G401.6 (cell line): ENCODE measurements around the gene EEF2KMT.
"Not testable (repeated sequence)": the region's sequence is repeated elsewhere in the genome, so short reads cannot be mapped to it uniquely, and the experiment has no call there.

Source experiments
- FAIRE-seq: peaks from 2 replicates; lab custom pipeline; 2012; peaks lifted over from hg19 to GRCh38; lab: Jason Lieb, UNC

The EEF2KMT gene

DNA sequence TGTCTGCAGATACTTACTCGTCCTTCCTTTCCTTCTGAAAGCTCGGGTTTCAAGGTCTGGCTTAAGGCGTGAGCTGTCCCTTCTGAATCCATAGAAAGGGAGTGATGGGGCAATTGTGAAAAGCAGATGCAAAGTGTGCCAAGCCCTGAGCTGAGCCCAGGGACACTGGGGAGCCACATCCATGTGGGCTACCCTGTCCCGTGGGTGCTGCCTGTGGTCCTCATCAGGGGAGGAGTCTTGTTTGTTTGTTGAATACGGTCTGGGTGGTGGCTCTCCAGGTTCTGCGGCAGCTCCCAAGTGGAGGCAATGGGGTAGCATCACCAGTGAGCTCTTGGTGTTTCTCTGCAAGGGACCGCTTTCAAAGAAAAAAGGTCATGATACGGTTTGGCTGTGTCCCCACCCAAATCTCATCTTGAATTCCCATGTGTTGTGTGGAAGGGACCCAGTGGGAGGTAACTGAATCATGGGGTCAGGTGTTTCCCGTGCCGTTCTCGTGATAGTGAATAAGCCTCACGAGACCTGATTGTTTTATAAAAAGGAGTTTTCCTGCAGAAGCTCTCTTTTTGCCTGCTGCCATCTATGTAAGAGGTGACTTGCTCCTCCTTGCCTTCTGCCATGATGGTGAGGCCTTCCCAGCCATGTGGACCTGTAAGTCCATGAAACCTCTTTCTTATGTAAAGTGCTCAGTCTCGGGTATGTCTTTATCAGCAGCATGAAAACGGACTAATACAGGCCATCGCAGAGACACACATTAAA is 27.0 kb downstream of the EEF2KMT start:
- FAIRE-seq: no peak

- no peak for FAIRE-seq
Observed at GRCh38 chr16:5069854-5070253, 27.7 kb downstream of the EEF2KMT start.

DNA sequence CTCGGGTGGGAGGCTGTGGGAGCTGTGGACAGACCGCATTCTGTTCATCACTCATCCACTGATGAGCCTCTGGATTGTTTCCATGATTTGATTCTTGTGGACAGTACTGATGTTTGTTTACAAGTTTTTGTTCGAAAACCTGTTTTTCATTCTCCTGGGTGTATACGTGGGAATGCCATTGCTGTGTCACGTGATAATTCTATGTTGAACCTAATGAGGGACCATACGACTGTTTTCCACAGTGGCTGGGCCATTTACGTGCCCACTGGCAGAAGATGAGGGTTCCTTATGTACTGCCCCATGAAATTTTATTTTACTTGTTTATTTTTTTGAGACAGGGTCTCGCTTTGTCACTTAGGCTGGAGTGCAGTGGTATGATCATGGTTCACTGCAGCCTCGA is 28.5 kb downstream of the EEF2KMT start:
- no peak for FAIRE-seq

DNA sequence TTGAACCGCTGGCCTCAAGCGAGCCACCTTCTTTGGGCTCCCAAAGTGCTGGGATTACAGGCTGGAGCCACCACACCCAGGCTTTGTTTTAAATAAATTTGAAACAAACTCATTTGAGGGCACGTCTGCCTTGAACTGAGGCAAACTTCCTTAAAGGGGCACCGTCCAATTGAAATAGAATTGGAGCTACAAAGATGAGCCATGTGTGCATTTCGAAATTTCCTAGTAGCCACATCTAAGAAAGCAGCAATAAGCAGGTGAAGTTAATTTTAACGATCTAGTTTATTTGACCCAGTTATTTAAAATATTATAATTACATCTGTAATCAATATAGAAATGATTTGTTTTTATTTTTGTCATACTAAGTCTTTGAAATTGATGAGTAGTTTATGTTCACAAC is 31.1 kb downstream of the EEF2KMT start:
- no peak for FAIRE-seq

DNA sequence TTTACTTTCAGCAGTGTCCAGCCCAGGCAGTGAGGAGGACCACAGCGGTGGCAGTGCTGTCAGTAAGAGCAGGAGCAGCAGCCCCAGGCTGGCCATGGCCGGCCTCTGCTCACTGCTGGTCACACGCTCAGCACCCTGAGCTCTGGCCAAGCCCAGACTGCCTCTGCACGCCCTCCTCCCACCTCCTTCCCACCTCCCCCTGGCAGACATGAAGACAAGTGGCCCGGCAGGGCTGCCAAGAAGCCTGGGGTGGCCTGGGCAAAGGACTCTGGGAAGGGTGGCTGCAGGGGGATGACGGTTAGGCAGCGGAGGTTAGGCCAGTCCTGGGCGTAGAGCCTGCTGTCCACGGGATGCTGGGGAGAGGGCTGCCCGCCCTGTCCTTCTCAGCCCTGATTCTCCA is 31.8 kb downstream of the EEF2KMT start, which contains the start of gene C16orf89:
Gene C16orf89 (minus strand): TSS at position 144 of the 400 bp plus-strand sequence. CDS start 48 bp downstream, at position 96.
- FAIRE-seq: no peak

- FAIRE-seq: no peak
Observed at GRCh38 chr16:5065326-5065725, 32.3 kb downstream of the EEF2KMT start.

DNA sequence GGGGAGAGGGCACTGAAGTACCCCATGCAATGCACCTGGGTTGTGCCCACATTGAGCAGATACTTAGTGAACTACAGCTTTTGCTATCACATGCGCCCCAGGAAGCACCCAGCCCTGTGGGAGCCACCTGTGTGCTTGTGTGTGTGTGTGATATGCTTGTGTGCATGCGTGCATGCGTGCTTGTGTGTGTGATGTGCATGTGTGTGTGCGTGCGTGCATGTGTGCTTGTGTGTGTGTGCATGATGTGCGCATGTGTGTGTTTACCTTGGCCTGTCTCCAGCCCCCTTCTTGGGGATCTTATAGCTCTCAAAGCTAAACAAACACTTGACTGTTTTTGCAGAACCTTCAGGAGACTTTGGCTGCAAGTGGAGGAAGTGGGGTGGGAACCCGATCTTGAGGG is 32.7 kb downstream of the EEF2KMT start:
- FAIRE-seq: no peak

DNA sequence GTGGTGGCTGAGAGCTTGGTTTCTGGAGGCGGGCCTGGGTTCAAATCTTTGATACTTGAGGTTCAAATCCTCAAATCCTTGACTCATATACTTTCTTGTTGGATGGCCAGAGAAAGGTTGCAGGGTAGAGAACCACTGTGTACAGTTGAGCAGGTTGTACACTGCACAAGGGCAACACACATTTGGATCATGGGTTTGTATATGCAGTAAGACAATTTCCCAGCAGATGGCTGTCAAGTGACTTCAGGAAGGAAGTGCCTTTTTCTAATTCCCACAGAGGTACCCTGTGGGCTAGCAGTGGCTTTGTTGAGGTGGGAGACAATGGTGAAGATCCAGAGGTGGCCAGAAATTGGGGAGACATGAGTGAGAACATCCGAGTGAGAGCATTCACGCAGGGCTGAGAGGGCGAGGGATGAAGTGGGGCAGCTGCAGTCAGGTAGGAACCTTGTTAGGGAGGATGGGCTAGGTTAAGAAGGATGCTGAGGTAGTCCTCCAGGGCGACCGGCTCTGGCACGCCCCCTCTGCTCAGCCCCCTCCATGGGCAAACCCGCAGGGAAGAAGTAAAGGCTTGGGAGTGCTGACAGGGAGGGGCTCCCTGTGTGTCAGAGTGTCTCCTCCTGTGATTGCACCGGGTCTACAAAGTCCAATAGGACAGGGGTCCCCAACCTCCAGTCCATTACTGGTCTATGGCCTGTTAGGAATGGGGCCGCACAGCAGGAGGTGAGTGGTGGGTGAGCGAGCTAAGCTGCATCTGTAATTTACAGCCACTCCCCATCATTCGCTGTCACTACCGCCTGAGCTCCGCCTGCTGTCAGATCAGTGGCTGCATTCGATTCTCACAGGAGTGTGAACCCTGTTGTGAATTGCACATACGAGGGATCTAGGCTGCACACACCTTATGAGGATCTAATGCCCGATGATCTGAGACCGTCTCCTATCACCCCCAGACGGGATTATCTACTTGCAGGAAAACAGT is 34.5 kb downstream of the EEF2KMT start:
- FAIRE-seq: no peak

DNA sequence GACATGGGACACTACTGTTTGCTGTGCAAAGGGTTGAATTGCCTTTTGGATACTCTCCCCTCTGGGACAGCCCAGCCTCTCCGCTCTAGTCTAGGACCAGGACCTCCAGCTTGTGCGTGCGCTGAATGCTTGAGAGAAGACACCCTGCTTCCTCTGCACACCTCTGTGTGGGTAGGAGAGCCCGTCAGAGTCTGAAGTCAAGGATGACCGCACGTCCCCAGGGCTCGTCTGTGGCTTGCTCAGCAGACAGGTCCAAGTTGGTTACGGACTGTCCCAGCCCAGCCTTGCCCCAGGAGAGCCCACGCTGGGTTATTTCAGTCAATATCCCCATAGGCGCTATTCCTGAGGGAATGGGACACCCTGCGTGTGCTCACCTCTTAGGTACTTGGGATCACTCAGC is 35.5 kb downstream of the EEF2KMT start:
- FAIRE-seq: no peak

DNA sequence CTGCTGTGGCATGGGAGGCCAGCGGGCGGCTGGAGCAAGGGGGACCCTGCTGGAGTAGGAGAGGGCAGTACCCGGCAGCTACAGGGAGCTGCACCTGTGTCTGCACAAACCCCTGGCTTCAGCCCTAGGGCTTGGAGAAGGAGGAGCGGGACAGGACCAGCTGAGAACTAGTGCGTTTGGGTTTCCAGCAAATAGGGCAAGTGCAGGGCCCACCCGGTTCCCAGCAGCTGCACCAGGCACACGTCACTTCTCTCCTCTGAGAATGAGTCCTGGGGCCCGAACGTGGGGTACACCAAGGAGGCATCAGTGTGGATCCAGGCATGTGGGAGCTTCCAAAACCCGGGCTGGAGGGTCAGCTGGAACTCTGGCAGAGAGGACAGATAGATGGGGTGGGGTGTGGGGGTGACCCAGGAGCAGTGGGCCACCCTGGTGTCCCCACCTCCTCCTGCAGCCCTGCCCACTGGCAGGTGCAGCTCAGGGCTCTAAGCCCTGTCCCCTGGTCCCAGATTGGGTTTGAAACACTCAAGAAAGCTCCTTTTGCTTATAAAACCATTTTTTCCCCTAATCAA is 37.4 kb downstream of the EEF2KMT start:
- FAIRE-seq: no peak

DNA sequence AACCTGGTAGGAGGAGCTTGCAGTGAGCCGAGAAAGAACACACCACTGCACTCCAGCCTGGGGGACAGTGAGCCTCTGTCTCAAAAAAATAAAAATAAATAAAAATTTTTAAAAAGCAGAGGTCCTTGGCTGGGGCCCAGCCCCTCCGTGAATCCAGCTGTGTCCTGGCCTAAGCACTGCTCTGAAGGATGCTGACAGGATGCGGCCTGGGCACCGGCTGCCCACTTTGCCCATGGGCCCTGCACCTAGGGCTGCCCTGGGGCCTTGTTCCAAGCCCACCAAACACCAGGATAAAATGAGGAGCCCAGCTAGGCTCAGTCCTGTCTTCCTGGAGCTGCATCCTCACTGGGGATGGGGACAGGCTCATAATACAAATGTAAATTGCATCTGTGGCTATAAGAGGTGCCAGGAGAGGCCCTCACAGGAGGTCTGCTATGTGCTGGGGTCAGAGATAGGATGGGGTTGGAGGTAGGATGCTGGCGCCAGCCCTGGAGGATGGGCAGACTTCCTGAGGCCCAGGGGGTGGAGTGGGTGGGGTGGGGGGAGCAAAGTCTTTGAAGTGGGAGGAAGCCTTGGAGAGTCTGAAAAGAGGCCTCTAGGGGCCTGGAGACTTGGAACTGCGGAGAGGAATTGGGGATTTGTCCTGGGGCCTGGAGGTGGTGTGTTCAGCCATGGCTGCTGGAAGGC is 38.1 kb downstream of the EEF2KMT start:
- FAIRE-seq: no peak

- FAIRE-seq: no peak
Observed at GRCh38 chr16:5058476-5058875, 39.1 kb downstream of the EEF2KMT start.

- FAIRE-seq: no peak
Observed at GRCh38 chr16:5056352-5056751, 41.2 kb downstream of the EEF2KMT start.

GRCh38 chr16:5054876-5055865 is 42.4 kb downstream of the EEF2KMT start:
- no peak for FAIRE-seq

GRCh38 chr16:5046914-5047313 is 50.7 kb downstream of the EEF2KMT start:
- FAIRE-seq: no peak

DNA sequence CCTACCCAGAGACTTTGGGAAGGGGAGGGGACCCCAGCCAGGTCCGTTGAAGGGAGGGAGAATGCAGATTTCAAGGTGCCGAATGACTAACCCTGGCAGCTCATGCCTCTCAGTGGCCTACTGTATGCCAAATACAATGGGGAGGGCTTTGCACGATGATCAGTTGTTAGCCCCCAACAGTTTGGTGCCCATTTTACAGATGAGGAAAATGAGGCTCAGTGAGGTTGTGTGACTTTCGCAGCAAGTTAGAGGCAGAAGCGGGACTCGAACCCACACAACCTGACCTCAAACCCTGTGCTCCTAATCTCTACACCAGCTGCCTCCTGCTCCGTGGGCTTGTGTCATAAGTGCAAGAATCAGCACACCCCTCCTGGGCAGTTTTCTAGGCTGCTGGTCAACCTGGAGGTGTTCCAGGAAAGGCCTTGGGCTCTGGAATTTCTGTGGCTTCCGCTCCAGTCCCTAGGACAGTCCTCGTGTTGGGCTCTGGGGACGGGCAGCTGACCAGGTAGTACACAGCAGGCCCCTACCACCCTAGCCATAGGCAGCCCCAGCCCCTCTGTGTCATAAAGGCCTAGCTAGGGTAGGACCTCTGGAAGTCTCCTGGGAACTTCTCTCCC is 52.0 kb downstream of the EEF2KMT start:
- no peak for FAIRE-seq

DNA sequence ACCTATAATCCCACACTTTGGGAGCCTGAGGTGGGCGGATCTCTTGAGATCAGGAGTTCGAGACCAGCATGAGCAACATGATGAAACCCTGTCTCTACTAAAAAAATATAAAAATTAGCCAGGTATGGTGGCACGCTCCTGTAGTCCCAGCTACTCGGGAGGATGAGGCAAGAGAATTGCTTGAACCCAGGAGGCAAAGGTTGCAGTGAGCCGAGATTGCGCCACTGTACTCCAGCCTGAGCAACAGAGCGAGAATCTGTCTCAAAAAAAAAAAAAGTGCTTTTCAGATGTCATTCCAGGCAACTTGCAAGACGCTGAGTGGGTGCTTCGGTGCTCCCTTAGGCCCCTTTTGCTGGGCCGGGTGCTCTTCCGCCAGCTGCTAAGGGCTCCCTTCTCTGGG is 53.0 kb downstream of the EEF2KMT start:
- not testable (repeated sequence) for FAIRE-seq

- no peak for FAIRE-seq
Observed at GRCh38 chr16:5044011-5044540, 53.5 kb downstream of the EEF2KMT start.

GRCh38 chr16:5042574-5043171 is 54.9 kb downstream of the EEF2KMT start:
- no peak for FAIRE-seq

- no peak for FAIRE-seq
Observed at GRCh38 chr16:5041600-5042133, 55.9 kb downstream of the EEF2KMT start.
